Dendritic cell treated with granulocyte-macrophage colony-stimulating factor and Interleukin-4, amounts not matched to agents 40 ng/mL and 50 ng/mL, for 4 days (primary cell): ENCODE results near the gene BMF.

Source experiments
- H3K27ac Mint-ChIP-seq: one replicate; pipeline ENCODE4 v1.8.0; 2022; ENCODE audit warnings: mild to moderate bottlenecking, mixed read lengths
- H3K27me3 Mint-ChIP-seq: one replicate; pipeline ENCODE4 v1.8.0; 2022; ENCODE audit warnings: mild to moderate bottlenecking, mixed read lengths
- H3K36me3 Mint-ChIP-seq: one replicate; pipeline ENCODE4 v1.8.0; 2022; ENCODE audit warnings: low read depth, mixed read lengths
- H3K4me1 Mint-ChIP-seq: one replicate; pipeline ENCODE4 v1.8.0; 2022; ENCODE audit warnings: low read depth, mixed read lengths
- H3K4me3 Mint-ChIP-seq: one replicate; pipeline ENCODE4 v1.8.0; 2022; ENCODE audit warnings: mild to moderate bottlenecking, moderate library complexity, mixed read lengths
- H3K9me3 Mint-ChIP-seq: one replicate; pipeline ENCODE4 v1.8.0; 2022; ENCODE audit warnings: mixed read lengths
- intact Hi-C: fragments of 100-400 bp; cut with micrococcal nuclease; formaldehyde crosslinking; loops from one replicate; pipeline ENCODE4 v1.15.0; 2022

The BMF gene

GRCh38 chr15:40065166-40065565 lies 43.5 kb downstream of the BMF start:
- Mint-ChIP-seq H3K9me3 (no peaks in the 10 kb centered on the region), H3K4me1 (peaks cover 13% of the 10 kb centered on the region), H3K27ac (no peak overlapping the region), H3K36me3 (no peaks in the 10 kb centered on the region), H3K4me3 (no peak overlapping the region), H3K27me3 (no peaks in the 10 kb centered on the region)
- intact Hi-C loops, result no loop called here

- H3K27me3 Mint-ChIP-seq, result no peaks in the 10 kb centered on the region
- H3K4me1 Mint-ChIP-seq, result peaks cover 17% of the 10 kb centered on the region
- peak overlapping the region; percentile 8 for H3K27ac Mint-ChIP-seq
- H3K36me3 Mint-ChIP-seq, result no peaks in the 10 kb centered on the region
- H3K9me3 Mint-ChIP-seq, result no peaks in the 10 kb centered on the region
- intact Hi-C loops, result no loop called here
- H3K4me3 Mint-ChIP-seq, result no peak overlapping the region
These were observed 44.3 kb downstream of the BMF start for GRCh38 chr15:40064231-40064894.

DNA sequence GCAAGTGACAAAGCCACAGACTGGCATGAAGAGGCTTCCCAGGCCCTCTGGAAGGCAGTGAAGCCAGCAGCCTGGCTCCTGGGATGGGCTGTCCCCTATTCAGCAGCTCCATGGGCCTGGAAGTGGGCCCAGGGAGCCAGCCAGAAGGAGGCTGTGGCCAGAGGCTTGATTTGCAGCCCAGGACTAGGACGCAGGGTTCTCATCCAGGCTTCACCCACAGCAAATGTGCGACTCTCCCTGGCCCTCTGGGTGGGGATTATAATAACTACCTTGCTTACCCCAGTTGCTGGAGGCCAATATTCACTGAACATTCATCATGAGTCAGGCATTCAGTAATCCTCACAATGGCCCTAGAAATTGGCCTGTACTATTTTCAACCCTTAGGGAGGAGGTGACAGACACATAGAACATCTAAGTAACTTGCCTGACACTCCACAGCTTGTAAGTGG lies 45.1 kb downstream of the BMF start:
- no peaks in the 10 kb centered on the region for H3K27me3 Mint-ChIP-seq
- H3K36me3 Mint-ChIP-seq, result no peaks in the 10 kb centered on the region
- H3K4me1 Mint-ChIP-seq, result peaks cover 25% of the 10 kb centered on the region
- intact Hi-C loops, result no loop called here
- H3K27ac Mint-ChIP-seq, result no peak overlapping the region
- no peaks in the 10 kb centered on the region for H3K9me3 Mint-ChIP-seq
- no peak overlapping the region for H3K4me3 Mint-ChIP-seq

DNA sequence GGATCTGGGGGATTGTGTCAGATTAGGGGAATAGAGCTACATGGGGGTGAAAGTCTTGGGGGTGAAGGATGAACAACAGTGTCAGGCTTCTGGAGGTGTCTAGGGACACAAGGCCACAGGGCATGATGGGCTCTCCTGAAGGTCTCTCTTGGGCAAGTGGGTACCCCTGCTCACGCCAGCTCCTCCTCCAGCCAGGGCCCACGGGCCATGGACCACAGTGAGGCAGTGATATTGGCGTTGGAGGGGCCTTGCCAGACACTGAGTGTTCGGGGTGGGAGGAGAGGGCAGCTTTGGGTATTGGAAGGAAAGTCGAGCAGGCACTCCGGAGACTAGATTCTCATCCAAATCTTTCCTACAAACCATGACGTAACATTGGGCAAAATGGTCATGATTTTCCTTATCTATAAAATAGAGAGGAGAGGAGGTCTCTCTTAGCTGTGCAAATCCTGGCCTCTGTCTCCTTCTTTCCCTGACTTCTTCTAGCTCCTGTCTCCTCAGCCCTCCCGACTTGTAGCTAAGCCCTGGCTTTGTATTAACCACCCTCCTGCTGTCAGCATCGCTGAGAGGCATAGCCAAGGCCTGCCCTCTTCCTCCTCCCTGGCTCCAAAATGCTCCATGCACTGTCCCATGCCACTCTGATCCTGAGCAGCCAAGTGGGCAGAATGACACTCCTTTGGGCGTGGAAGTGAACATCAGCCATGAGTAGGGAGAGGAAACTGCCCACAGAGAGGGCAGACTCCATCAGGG lies 45.7 kb downstream of the BMF start:
- Mint-ChIP-seq H3K9me3 (no peaks in the 10 kb centered on the region), H3K27me3 (no peaks in the 10 kb centered on the region), H3K4me3 (no peak overlapping the region), H3K4me1 (peaks cover 31% of the 10 kb centered on the region), H3K27ac (no peak overlapping the region), H3K36me3 (no peaks in the 10 kb centered on the region)
- intact Hi-C loops, result no loop called here

DNA sequence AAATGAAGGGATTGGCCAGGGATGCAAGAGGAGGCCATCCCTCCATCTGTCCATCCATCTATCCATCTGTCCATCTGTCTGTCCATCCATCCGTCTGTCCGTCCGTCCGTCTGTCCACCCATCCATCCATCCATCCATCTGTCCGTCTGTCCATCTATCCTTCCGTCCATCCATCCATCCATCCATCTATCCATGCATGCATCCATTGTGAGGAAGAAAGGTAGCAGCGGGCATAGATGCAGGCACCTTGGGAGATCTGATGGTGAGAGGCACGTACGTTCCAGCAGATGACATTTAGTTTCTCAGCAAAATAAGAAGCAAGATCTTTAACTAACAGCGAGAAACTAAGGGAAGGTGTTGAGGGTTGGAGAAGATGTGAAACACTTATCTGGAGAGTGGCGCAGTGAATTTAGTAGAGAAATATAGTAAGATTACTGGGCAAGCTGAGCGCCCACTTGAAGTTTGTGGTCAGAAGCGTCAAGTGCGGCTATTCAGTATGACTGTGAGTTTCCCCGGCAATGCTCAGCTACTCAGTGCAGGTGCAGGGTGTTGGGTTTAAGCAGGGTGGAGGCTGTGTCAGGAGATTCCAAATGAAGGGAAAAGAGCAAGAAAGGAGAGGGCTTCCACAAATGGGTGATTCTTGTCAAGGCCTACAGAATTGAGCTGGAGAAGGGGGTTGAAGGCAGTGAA lies 47.3 kb downstream of the BMF start:
- no peaks in the 10 kb centered on the region for H3K36me3 Mint-ChIP-seq
- H3K27me3 Mint-ChIP-seq, result no peaks in the 10 kb centered on the region
- H3K4me1 Mint-ChIP-seq, result peaks cover 41% of the 10 kb centered on the region
- H3K4me3 Mint-ChIP-seq, result no peak overlapping the region
- H3K27ac Mint-ChIP-seq, result no peak overlapping the region
- intact Hi-C loops, result no loop called here
- no peaks in the 10 kb centered on the region for H3K9me3 Mint-ChIP-seq

DNA sequence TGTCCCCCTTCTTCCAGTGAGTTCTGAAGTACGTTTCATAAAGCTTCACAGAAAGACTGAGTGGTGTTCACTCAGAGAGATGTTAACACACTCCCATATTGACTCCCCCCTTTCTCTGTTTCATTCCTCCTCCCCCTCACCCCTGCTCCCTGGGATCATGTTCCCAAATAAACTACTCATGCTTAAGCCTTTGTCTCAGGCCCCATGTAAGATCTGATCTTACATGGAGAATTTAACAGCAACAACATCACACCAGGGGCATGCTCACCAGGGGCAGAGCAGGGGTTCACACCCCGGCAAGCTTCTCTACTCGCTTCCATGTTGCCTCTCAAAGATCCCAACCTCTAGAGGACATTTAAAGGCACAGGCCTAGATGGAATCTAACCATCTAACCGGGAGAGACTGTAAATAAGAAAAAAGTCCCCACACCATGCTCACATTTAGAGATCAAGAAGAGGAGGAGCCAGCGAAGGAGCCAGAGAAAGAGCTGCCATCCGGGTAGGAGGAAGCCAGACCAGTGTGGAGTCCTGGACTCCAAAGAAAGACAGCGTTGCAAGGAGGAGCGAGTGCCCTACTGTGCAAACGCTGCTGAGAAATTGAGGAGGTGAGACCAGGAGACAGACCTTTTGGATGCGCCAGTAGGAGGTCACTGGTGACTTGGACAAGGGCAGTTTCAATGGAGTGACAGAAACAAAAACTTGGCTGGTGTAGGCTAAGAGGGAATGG lies 48.3 kb downstream of the BMF start:
- H3K4me1 Mint-ChIP-seq, result peaks cover 46% of the 10 kb centered on the region
- H3K36me3 Mint-ChIP-seq, result no peaks in the 10 kb centered on the region
- no peak overlapping the region for H3K27ac Mint-ChIP-seq
- H3K27me3 Mint-ChIP-seq, result no peaks in the 10 kb centered on the region
- intact Hi-C loops, result no loop called here
- H3K9me3 Mint-ChIP-seq, result no peaks in the 10 kb centered on the region
- H3K4me3 Mint-ChIP-seq, result no peak overlapping the region

GRCh38 chr15:40059821-40060220 lies 48.9 kb downstream of the BMF start:
- Mint-ChIP-seq H3K36me3 (no peaks in the 10 kb centered on the region), H3K4me3 (no peak overlapping the region), H3K27ac (no peak overlapping the region), H3K27me3 (no peaks in the 10 kb centered on the region), H3K4me1 (peaks cover 49% of the 10 kb centered on the region), H3K9me3 (no peaks in the 10 kb centered on the region)
- intact Hi-C loops, result no loop called here

- Mint-ChIP-seq H3K36me3 (no peaks in the 10 kb centered on the region), H3K4me3 (no peak overlapping the region), H3K27me3 (no peaks in the 10 kb centered on the region), H3K27ac (peak overlapping the region; percentile 43), H3K4me1 (peaks cover 56% of the 10 kb centered on the region), H3K9me3 (no peaks in the 10 kb centered on the region)
- intact Hi-C loops, result no loop called here
These were observed 50.1 kb downstream of the BMF start for GRCh38 chr15:40058476-40059140.

DNA sequence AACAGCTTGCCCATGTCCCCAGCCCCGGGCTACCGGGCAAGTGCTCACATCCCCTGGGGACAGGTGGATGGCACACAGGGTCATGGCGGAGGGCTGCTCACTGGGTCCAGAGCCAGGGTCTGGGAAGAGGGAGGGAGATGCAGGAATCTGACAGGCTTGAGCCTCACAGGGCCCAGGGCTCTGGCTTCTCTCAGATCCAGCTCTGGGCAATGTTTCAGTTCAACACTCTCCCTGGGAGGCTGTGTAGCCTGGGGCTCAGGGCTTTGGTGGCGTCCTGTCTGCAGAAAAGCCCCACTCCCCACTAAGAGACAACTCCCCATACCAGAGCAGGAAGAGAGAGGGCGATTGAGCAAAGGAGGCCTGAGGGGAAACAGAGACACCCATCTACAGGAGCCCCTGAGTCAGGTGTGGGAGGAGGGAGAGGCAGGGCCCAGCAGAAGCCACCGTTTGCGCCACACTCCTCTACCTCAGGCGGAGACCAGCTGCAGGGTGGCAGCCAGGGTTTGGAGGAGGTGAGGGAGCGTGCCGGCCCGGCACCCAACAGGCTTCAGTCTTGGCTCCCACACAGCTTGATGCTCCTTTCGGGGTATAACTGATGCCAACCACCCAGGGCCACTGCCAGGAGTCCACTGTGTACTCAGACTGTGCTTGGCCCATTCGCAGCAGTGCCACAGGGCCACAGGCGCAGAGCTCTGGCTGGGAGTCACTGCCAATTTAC lies 52.9 kb downstream of the BMF start:
- Mint-ChIP-seq H3K9me3 (no peaks in the 10 kb centered on the region), H3K4me1 (peaks cover 69% of the 10 kb centered on the region), H3K27me3 (no peaks in the 10 kb centered on the region), H3K27ac (peak overlapping the region; percentile 63), H3K36me3 (no peaks in the 10 kb centered on the region), H3K4me3 (no peak overlapping the region)
- intact Hi-C loops, result no loop called here

DNA sequence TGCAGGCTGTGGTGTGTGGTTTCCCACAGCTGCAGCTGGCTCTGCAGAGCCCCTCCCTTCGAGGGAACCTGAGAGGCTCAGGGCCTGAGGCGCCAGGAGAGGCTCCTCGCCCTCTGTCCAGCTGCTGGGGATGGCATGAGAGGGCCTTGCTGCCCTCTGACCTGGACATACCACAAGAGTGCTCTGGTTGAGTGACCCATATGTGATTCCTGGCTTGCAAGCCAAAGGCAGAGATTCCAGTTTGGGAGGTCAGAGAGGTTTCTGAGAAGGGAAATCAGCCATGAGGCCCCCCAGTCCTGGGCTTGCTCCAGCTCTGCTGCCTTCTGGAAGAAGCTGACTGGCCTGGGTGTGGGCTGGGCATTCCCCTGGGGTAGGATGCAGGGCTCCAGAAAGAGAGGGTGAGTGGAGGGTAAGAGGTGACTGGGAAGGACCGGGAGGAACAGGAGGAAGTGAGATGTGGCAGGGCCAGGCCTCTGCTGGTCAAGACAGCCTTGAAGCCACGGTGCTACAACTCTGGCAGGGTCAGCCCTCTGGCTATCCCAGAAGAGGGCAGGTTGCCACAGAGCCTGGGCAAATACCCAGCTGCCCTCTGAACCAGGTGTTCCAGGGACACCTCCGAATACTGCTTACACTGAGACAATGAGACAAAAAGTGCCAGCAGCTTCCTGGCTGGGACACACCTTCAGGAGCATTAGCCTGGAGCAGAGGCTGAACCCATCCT lies 53.7 kb downstream of the BMF start:
- Mint-ChIP-seq H3K4me1 (peaks cover 74% of the 10 kb centered on the region), H3K9me3 (no peaks in the 10 kb centered on the region), H3K36me3 (no peaks in the 10 kb centered on the region), H3K4me3 (no peak overlapping the region), H3K27me3 (no peaks in the 10 kb centered on the region), H3K27ac (peak overlapping the region; percentile 63)
- intact Hi-C loops, result no loop called here

- Mint-ChIP-seq H3K36me3 (no peaks in the 10 kb centered on the region), H3K4me1 (peaks cover 76% of the 10 kb centered on the region), H3K4me3 (no peak overlapping the region), H3K9me3 (no peaks in the 10 kb centered on the region), H3K27ac (peak overlapping the region; percentile 63), H3K27me3 (no peaks in the 10 kb centered on the region)
- intact Hi-C loops, result no loop called here
These were observed 54.1 kb downstream of the BMF start for GRCh38 chr15:40054605-40054854.

- no peaks in the 10 kb centered on the region for H3K27me3 Mint-ChIP-seq
- intact Hi-C loops, result no loop called here
- H3K9me3 Mint-ChIP-seq, result no peaks in the 10 kb centered on the region
- H3K36me3 Mint-ChIP-seq, result no peaks in the 10 kb centered on the region
- H3K4me1 Mint-ChIP-seq, result peaks cover 76% of the 10 kb centered on the region
- no peak overlapping the region for H3K4me3 Mint-ChIP-seq
- H3K27ac Mint-ChIP-seq, result peak overlapping the region; percentile 63
These were observed 54.7 kb downstream of the BMF start for GRCh38 chr15:40053831-40054604.
